Neural crest cell (in vitro differentiated cells): ENCODE results near the gene NDST1. TPM values are rescaled to one million over a fixed set of nuclear protein-coding genes. Genes with fewer than 3 reads are reported as not detected.
A peak's percentile ranks its signal among the peaks of the same experiment; 100 is the strongest.

Experiments
- DNase-seq: peaks from one replicate; pipeline ENCODE4 v3.0.0; 2021; ENCODE audit warnings: low read depth, mixed read lengths, low spot score
- H3K27ac Mint-ChIP-seq: one replicate; pipeline ENCODE4 v1.8.0; 2021; ENCODE audit warnings: mild to moderate bottlenecking, mixed read lengths; ENCODE audit not compliant: unreplicated experiment
- H3K27me3 Mint-ChIP-seq: 2 replicates; pipeline ENCODE4 v1.8.0; 2021; ENCODE audit warnings: low read depth, mild to moderate bottlenecking, mixed read lengths
- H3K36me3 Mint-ChIP-seq: 2 replicates; pipeline ENCODE4 v1.8.0; 2021; ENCODE audit warnings: low read depth, mild to moderate bottlenecking, mixed read lengths
- H3K4me1 Mint-ChIP-seq: 2 replicates; pipeline ENCODE4 v1.8.0; 2021; ENCODE audit warnings: mixed read lengths
- H3K4me3 Mint-ChIP-seq: one replicate; pipeline ENCODE4 v1.8.0; 2021; ENCODE audit warnings: mild to moderate bottlenecking, mixed read lengths
- H3K9me3 Mint-ChIP-seq: 2 replicates; pipeline ENCODE4 v1.8.0; 2021; ENCODE audit warnings: mixed read lengths
- CTCF ChIP-seq: fragments of 200-600 bp; sonication (generic); conservative IDR thresholded peaks from 2 replicates; pipeline ENCODE4 v1.5.0; 2021; ENCODE audit warnings: antibody characterized with exemption, mild to moderate bottlenecking
- total RNA-seq: library from RNA; stranded (reverse); gene quantifications from 2 replicates; pipeline ENCODE4 v1.2.1, GENCODE V29; 2021

The NDST1 gene
- total RNA-seq, 1 donor from 2014 or later: 112 TPM

GRCh38 chr5:150541895-150542294, 34.0 kb downstream of the NDST1 start:
- TF ChIP-seq CTCF: no peak
- Mint-ChIP-seq H3K36me3 (peaks cover 9% of the 10 kb centered on the region), H3K27me3 (no peaks in the 10 kb centered on the region), H3K27ac (no peak overlapping the region), H3K9me3 (no peaks in the 10 kb centered on the region), H3K4me3 (no peak overlapping the region), H3K4me1 (peaks cover 10% of the 10 kb centered on the region)
- DNase-seq: no peak

- Mint-ChIP-seq H3K36me3 (peaks cover 7% of the 10 kb centered on the region), H3K4me3 (no peak overlapping the region), H3K9me3 (no peaks in the 10 kb centered on the region), H3K27ac (no peak overlapping the region), H3K4me1 (peaks cover 10% of the 10 kb centered on the region), H3K27me3 (no peaks in the 10 kb centered on the region)
- TF ChIP-seq CTCF: no peak
- DNase-seq: no peak
Observed at GRCh38 chr5:150542933-150543445, 35.1 kb downstream of the NDST1 start.

- Mint-ChIP-seq H3K27ac (no peak overlapping the region), H3K36me3 (peaks cover 9% of the 10 kb centered on the region), H3K4me3 (peak overlapping the region; percentile 6), H3K9me3 (no peaks in the 10 kb centered on the region), H3K27me3 (no peaks in the 10 kb centered on the region), H3K4me1 (peaks cover 10% of the 10 kb centered on the region)
- TF ChIP-seq CTCF: peak; percentile 78
- peak; percentile 66 for DNase-seq
Observed at GRCh38 chr5:150544611-150545219, 36.8 kb downstream of the NDST1 start.

GRCh38 chr5:150545246-150545645, 37.3 kb downstream of the NDST1 start:
- TF ChIP-seq CTCF: no peak
- Mint-ChIP-seq H3K27me3 (no peaks in the 10 kb centered on the region), H3K27ac (peak overlapping the region; percentile 67), H3K36me3 (peaks cover 7% of the 10 kb centered on the region), H3K9me3 (no peaks in the 10 kb centered on the region), H3K4me3 (no peak overlapping the region), H3K4me1 (peaks cover 10% of the 10 kb centered on the region)
- no peak for DNase-seq

- Mint-ChIP-seq H3K27me3 (no peaks in the 10 kb centered on the region), H3K9me3 (no peaks in the 10 kb centered on the region), H3K4me3 (no peak overlapping the region), H3K27ac (peak overlapping the region; percentile 67), H3K36me3 (peaks cover 2% of the 10 kb centered on the region), H3K4me1 (peaks cover 1% of the 10 kb centered on the region)
- TF ChIP-seq CTCF: no peak
- DNase-seq: no peak
Observed at GRCh38 chr5:150548123-150548522, 40.2 kb downstream of the NDST1 start.
